ENCODE results near the gene HMGN4. TPM values are rescaled to one million over a fixed set of nuclear protein-coding genes. Genes with fewer than 3 reads are reported as not detected.

Gene HMGN4

GRCh38 chr6:26595669-26596269 is 57.6 kb downstream of the HMGN4 start:
- Histone ChIP-seq H3K27me3 (ENCODE audit: control insufficient read depth in 1 of 2, insufficient read depth in 1 of 2, low read length in 2 of 2) (peaks cover 8 to 13% of the 10 kb centered on the region in 2 experiments), H3K79me1 (replicated peaks; ENCODE audit: low read length, poor library complexity, severe bottlenecking) (peaks cover 12% of the 10 kb centered on the region), H3K18ac (ENCODE audit: low read depth in 1 of 2, low read length in 2 of 2) (no peak overlapping the region), H3K14ac (ENCODE audit: low read length in 2 of 2) (no peak overlapping the region), H3K4me3 (ENCODE audit: insufficient read depth in 1 of 2, low read depth in 1 of 2, low read length in 2 of 2) (peak overlapping the region; percentile 56 to 91), H3K23ac (ENCODE audit: low read length in 2 of 2) (no peak overlapping the region), H3K4me2 (ENCODE audit: low read length, poor library complexity, severe bottlenecking) (peak overlapping the region; percentile 97), H4K8ac (ENCODE audit: low read length) (peak overlapping the region; percentile 76), H2BK15ac (ENCODE audit: low read depth, poor library complexity, severe bottlenecking) (no peak overlapping the region), H3K27ac (ENCODE audit: low read length, poor library complexity, severe bottlenecking) (peak overlapping the region; percentile 27), H2BK12ac (ENCODE audit: low read length in 2 of 2) (no peak overlapping the region), H3K9ac (ENCODE audit: low read length) (peak overlapping the region; percentile 94), H2BK5ac (ENCODE audit: low read depth, low read length, poor library complexity, severe bottlenecking) (no peak overlapping the region), H3K4me1 (ENCODE audit: control insufficient read depth, insufficient read depth, low read depth, low read length) (peaks cover 7% of the 10 kb centered on the region), H2AFZ (ENCODE audit: low read depth, low read length) (no peak overlapping the region), H2AK5ac (ENCODE audit: low read length, severe bottlenecking) (no peak overlapping the region), H3K36me3 (ENCODE audit: control insufficient read depth in 1 of 2, insufficient read depth in 2 of 2, low read depth in 1 of 2, low read length in 2 of 2) (peaks cover 15 to 25% of the 10 kb centered on the region in 2 experiments), H3K9me3 (ENCODE audit: control insufficient read depth, low read length) (no peaks in the 10 kb centered on the region), H3K4ac (ENCODE audit: low read depth in 1 of 2, low read length in 2 of 2) (no peak overlapping the region), H2BK120ac (ENCODE audit: low read depth, low read length) (no peak overlapping the region), H4K91ac (ENCODE audit: low read length) (no peak overlapping the region)
- peak; percentile 90 for DNase-seq
- under 1% methylated on average over 32 of the region's 39 CpGs for WGBS

Small RNA genes lying within 50 kb of the gene (small RNA-seq; reads per million reads assigned to genes)
- not detected for gene RNU6-502P (ENCODE audit: low read depth)
